ENCODE data around the gene ROBO1. TPM values are rescaled to one million over a fixed set of nuclear protein-coding genes. Genes with fewer than 3 reads are reported as not detected.

ROBO1 gene
- total RNA-seq, 1 donor = 69.8 TPM

- H3K79me2 ChIP-seq (ENCODE audit: insufficient read depth, low read length) = no peaks in the 10 kb centered on the region
- DNase-seq (ENCODE audit: insufficient read length, low spot score, missing footprints) = no peak
- H3K4me2 ChIP-seq (ENCODE audit: insufficient read depth, low read length) = no peak overlapping the region
- H3K27ac ChIP-seq (ENCODE audit: low read depth, low read length) = no peak overlapping the region
- no peaks in the 10 kb centered on the region for H3K27me3 ChIP-seq (ENCODE audit: insufficient read depth, low read length)
- no peak for TF ChIP-seq CTCF (IDR thresholded peaks at IDR 0.05; ENCODE audit: extremely low read depth, low read depth, low read length)
- H3K9me3 ChIP-seq (ENCODE audit: low read depth, low read length) = no peaks in the 10 kb centered on the region
- H3K36me3 ChIP-seq (ENCODE audit: insufficient read depth, low read length) = no peaks in the 10 kb centered on the region
- no peak overlapping the region for H3K4me3 ChIP-seq (ENCODE audit: insufficient read depth, low read length)
- H2AFZ ChIP-seq (ENCODE audit: low read length) = no peak overlapping the region
- H4K20me1 ChIP-seq (ENCODE audit: insufficient read depth, low read length) = peaks cover 12% of the 10 kb centered on the region
- peaks cover 4% of the 10 kb centered on the region for H3K4me1 ChIP-seq (ENCODE audit: insufficient read depth, low read length)
Measured at GRCh38 chr3:78894787-78895186, 873.0 kb downstream of the ROBO1 start.

- Histone ChIP-seq H3K27ac (ENCODE audit: low read depth, low read length) (no peak overlapping the region), H3K27me3 (ENCODE audit: insufficient read depth, low read length) (no peaks in the 10 kb centered on the region), H3K4me3 (ENCODE audit: insufficient read depth, low read length) (no peak overlapping the region), H3K9me3 (ENCODE audit: low read depth, low read length) (no peaks in the 10 kb centered on the region), H2AFZ (ENCODE audit: low read length) (no peak overlapping the region), H3K36me3 (ENCODE audit: insufficient read depth, low read length) (no peaks in the 10 kb centered on the region), H3K79me2 (ENCODE audit: insufficient read depth, low read length) (no peaks in the 10 kb centered on the region), H3K4me1 (ENCODE audit: insufficient read depth, low read length) (no peaks in the 10 kb centered on the region), H4K20me1 (ENCODE audit: insufficient read depth, low read length) (peaks cover 12% of the 10 kb centered on the region), H3K4me2 (ENCODE audit: insufficient read depth, low read length) (no peak overlapping the region)
- TF ChIP-seq CTCF (IDR thresholded peaks at IDR 0.05; ENCODE audit: extremely low read depth, low read depth, low read length) = no peak
- DNase-seq (ENCODE audit: insufficient read length, low spot score, missing footprints) = no peak
Measured at GRCh38 chr3:78893161-78893560, 874.6 kb downstream of the ROBO1 start.

GRCh38 chr3:78889348-78889747 is 878.5 kb downstream of the ROBO1 start:
- Histone ChIP-seq H3K4me2 (ENCODE audit: insufficient read depth, low read length) (no peak overlapping the region), H3K36me3 (ENCODE audit: insufficient read depth, low read length) (no peaks in the 10 kb centered on the region), H3K9me3 (ENCODE audit: low read depth, low read length) (no peaks in the 10 kb centered on the region), H3K79me2 (ENCODE audit: insufficient read depth, low read length) (no peaks in the 10 kb centered on the region), H4K20me1 (ENCODE audit: insufficient read depth, low read length) (peaks cover 3% of the 10 kb centered on the region), H3K4me1 (ENCODE audit: insufficient read depth, low read length) (peaks cover 8% of the 10 kb centered on the region), H3K4me3 (ENCODE audit: insufficient read depth, low read length) (no peak overlapping the region), H2AFZ (ENCODE audit: low read length) (no peak overlapping the region), H3K27me3 (ENCODE audit: insufficient read depth, low read length) (no peaks in the 10 kb centered on the region), H3K27ac (ENCODE audit: low read depth, low read length) (no peak overlapping the region)
- DNase-seq (ENCODE audit: insufficient read length, low spot score, missing footprints) = no peak
- no peak for TF ChIP-seq CTCF (IDR thresholded peaks at IDR 0.05; ENCODE audit: extremely low read depth, low read depth, low read length)

- Histone ChIP-seq H4K20me1 (ENCODE audit: insufficient read depth, low read length) (peaks cover 3% of the 10 kb centered on the region), H3K4me1 (ENCODE audit: insufficient read depth, low read length) (peaks cover 8% of the 10 kb centered on the region), H3K36me3 (ENCODE audit: insufficient read depth, low read length) (no peaks in the 10 kb centered on the region), H3K79me2 (ENCODE audit: insufficient read depth, low read length) (no peaks in the 10 kb centered on the region), H3K9me3 (ENCODE audit: low read depth, low read length) (no peaks in the 10 kb centered on the region), H3K4me2 (ENCODE audit: insufficient read depth, low read length) (no peak overlapping the region), H3K4me3 (ENCODE audit: insufficient read depth, low read length) (no peak overlapping the region), H3K27me3 (ENCODE audit: insufficient read depth, low read length) (no peaks in the 10 kb centered on the region), H2AFZ (ENCODE audit: low read length) (no peak overlapping the region), H3K27ac (ENCODE audit: low read depth, low read length) (no peak overlapping the region)
- DNase-seq (ENCODE audit: insufficient read length, low spot score, missing footprints) = no peak
- TF ChIP-seq CTCF (IDR thresholded peaks at IDR 0.05; ENCODE audit: extremely low read depth, low read depth, low read length) = no peak
Measured at GRCh38 chr3:78888635-78889034, 879.2 kb downstream of the ROBO1 start.
